Measurements from ENCODE around the gene TMC8. TPM values are rescaled to one million over a fixed set of nuclear protein-coding genes. Genes with fewer than 3 reads are reported as not detected.

The TMC8 gene
- total RNA-seq, 1 experiment from 2014 or later: not detected

DNA sequence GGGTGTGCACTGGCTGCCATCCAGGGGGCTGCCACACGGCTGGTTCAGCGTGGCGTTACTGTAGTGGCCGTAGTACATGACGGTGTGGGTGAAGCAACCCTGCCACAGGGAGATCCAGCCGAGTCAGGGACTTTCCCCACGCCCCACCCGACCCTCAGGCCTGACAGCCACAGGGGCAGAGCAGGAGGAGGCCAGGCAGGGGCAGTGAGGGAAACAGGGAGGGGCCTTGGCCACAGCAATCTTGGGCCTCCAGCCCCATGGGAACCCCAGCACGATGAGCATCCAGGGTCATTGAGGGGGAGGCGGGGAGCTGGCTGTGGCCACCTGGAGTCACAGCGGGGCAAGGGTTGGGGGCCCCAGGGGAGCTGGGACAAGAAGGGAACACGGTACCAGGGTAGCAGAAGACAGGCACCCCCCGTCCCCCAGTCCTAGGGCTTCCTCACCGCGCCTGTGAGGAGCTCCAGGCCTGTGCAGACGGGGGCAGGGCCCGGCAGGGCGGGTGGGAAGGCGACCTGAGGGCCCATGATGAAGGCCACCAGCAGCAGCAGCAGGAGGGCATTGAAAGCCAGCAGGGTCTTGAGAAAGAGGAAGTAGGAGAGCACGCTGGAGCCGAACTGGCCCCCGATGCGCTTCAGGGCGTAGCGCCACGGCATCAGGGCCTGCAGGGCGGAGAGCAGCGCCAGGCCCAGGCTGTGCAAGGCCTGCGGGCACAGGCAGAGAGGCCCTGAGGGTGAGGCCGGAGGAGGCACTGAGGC lies 6.3 kb upstream of the TMC8 start:
- H3K4me3 Mint-ChIP-seq (ENCODE audit: unreplicated experiment): no peak overlapping the region
- Histone ChIP-seq H3K36me3 (ENCODE audit: control insufficient read depth, insufficient read depth, low read length) (peaks cover 3% of the 10 kb centered on the region; the same call in 1 of the 2 replicates), H3K4me3 (ENCODE audit: low read depth, low read length) (no peak overlapping the region), H3K9me3 (no peaks in the 10 kb centered on the region), H3K4me1 (peaks cover 15% of the 10 kb centered on the region), H3K27me3 (replicated peaks; ENCODE audit: control insufficient read depth, insufficient read depth, low read length) (no peaks in the 10 kb centered on the region)
- TF ChIP-seq, protein P1, sequence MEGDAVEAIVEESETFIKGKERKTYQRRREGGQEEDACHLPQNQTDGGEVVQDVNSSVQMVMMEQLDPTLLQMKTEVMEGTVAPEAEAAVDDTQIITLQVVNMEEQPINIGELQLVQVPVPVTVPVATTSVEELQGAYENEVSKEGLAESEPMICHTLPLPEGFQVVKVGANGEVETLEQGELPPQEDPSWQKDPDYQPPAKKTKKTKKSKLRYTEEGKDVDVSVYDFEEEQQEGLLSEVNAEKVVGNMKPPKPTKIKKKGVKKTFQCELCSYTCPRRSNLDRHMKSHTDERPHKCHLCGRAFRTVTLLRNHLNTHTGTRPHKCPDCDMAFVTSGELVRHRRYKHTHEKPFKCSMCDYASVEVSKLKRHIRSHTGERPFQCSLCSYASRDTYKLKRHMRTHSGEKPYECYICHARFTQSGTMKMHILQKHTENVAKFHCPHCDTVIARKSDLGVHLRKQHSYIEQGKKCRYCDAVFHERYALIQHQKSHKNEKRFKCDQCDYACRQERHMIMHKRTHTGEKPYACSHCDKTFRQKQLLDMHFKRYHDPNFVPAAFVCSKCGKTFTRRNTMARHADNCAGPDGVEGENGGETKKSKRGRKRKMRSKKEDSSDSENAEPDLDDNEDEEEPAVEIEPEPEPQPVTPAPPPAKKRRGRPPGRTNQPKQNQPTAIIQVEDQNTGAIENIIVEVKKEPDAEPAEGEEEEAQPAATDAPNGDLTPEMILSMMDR (IDR thresholded peaks at IDR 0.05; ENCODE audit: insufficient read depth in 1 of 2, low read depth in 1 of 2, low read length in 1 of 2, severe bottlenecking in 1 of 2, unreplicated experiment in 1 of 2): no peak
- H3K27ac Mint-ChIP-seq (ENCODE audit: unreplicated experiment): no peak overlapping the region
- CTCF ChIA-PET: no interaction called here
- BruUV-seq (replicated peaks): no TSS peak
- no peaks in the 10 kb centered on the region for H3K27me3 Mint-ChIP-seq (ENCODE audit: insufficient read depth, unreplicated experiment)
- H3K36me3 Mint-ChIP-seq (ENCODE audit: insufficient read depth, unreplicated experiment): peaks cover 30% of the 10 kb centered on the region
- intact Hi-C loops (cut with micrococcal nuclease; ENCODE audit: unreplicated experiment): no loop called here
- peaks cover 3% of the 10 kb centered on the region for H3K4me1 Mint-ChIP-seq (ENCODE audit: low read depth, unreplicated experiment)
- H3K9me3 Mint-ChIP-seq (ENCODE audit: unreplicated experiment): no peaks in the 10 kb centered on the region
- POLR2A ChIA-PET: no interaction called here
- DNase-seq: no peak

DNA sequence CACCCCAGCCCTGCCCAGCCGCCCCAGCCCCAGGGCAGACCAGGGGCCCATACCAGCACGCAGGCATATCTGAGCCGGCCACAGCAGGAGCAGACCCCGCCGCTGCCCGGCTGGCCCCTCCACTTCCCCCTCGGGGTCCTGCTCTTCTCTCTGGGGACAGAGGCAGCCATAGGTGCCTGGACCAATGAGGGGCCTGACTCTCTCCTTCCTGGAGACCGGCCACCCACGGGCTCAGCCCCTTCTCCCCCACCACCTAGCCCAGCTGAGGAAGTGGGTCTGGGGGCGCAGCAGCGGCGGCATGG lies 5.8 kb upstream of the TMC8 start:
- TF ChIP-seq, protein P1 (IDR thresholded peaks at IDR 0.05; ENCODE audit: insufficient read depth in 1 of 2, low read depth in 1 of 2, low read length in 1 of 2, severe bottlenecking in 1 of 2, unreplicated experiment in 1 of 2): no peak
- H3K4me1 Mint-ChIP-seq (ENCODE audit: low read depth, unreplicated experiment): peaks cover 8% of the 10 kb centered on the region
- no peak for DNase-seq
- peaks cover 3% of the 10 kb centered on the region; the same call in 1 of the 2 replicates for H3K36me3 ChIP-seq (ENCODE audit: control insufficient read depth, insufficient read depth, low read length)
- H3K36me3 Mint-ChIP-seq (ENCODE audit: insufficient read depth, unreplicated experiment): peaks cover 35% of the 10 kb centered on the region
- no peak overlapping the region for H3K27ac Mint-ChIP-seq (ENCODE audit: unreplicated experiment)
- H3K27me3 ChIP-seq (replicated peaks; ENCODE audit: control insufficient read depth, insufficient read depth, low read length): no peaks in the 10 kb centered on the region
- ChIA-PET POLR2A (no interaction called here), CTCF (no interaction called here)
- H3K9me3 ChIP-seq: no peaks in the 10 kb centered on the region
- no peak overlapping the region for H3K4me3 Mint-ChIP-seq (ENCODE audit: unreplicated experiment)
- H3K4me1 ChIP-seq: peaks cover 18% of the 10 kb centered on the region
- H3K27me3 Mint-ChIP-seq (ENCODE audit: insufficient read depth, unreplicated experiment): no peaks in the 10 kb centered on the region
- H3K9me3 Mint-ChIP-seq (ENCODE audit: unreplicated experiment): no peaks in the 10 kb centered on the region
- H3K4me3 ChIP-seq (ENCODE audit: low read depth, low read length): no peak overlapping the region
- intact Hi-C loops (cut with micrococcal nuclease; ENCODE audit: unreplicated experiment): loop anchor here (5.0 kb wide), 2 partner anchors 43 to 63 kb away; partner anchors contain the start of genes AFMID, SYNGR2 and TK1
- no TSS peak for BruUV-seq (replicated peaks)

DNA sequence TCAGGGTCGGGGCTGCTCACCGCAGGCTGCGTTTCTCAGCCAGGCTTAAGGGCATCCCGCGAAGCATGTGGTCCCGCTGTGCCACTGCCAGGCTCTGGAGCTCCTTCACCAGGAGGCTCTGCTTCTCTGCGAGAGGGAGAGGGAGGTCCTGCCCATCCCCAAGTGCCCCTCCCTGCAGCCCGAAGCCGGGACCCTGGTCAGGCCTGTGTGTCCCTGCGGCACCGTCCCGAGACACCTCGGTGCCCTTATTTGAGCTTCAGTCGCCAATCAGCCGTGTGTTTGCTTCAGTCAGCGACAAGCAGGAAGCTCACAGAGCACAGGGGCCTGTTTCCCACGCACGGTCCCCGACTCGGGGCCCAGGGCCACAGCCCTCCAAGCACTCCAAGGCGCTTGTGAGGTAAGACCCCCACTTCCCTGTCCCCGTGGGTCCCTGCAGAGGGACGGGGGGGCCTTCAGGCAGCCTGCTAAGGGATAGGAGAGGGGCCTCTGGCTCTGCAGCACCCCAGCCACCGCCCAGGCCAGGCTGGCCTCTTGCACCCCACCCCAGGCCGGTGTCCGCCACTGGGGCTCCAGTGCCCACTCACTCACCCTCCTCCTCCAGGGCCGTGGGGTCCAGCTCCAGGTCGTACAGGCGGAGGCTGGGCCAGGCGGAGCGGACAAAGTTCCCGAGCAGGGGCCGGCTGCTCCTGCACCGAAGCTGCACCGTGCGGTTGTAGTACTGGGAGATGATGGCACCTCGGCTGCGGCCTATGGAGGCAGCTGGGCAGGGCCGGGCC lies 5.2 kb upstream of the TMC8 start:
- no peak for DNase-seq
- no peaks in the 10 kb centered on the region for H3K27me3 Mint-ChIP-seq (ENCODE audit: insufficient read depth, unreplicated experiment)
- Histone ChIP-seq H3K4me1 (peaks cover 18% of the 10 kb centered on the region), H3K9me3 (no peaks in the 10 kb centered on the region), H3K4me3 (ENCODE audit: low read depth, low read length) (no peak overlapping the region), H3K36me3 (ENCODE audit: control insufficient read depth, insufficient read depth, low read length) (peaks cover 3% of the 10 kb centered on the region; the same call in 1 of the 2 replicates), H3K27me3 (replicated peaks; ENCODE audit: control insufficient read depth, insufficient read depth, low read length) (no peaks in the 10 kb centered on the region)
- no peak overlapping the region for H3K27ac Mint-ChIP-seq (ENCODE audit: unreplicated experiment)
- ChIA-PET POLR2A (no interaction called here), CTCF (no interaction called here)
- H3K9me3 Mint-ChIP-seq (ENCODE audit: unreplicated experiment): no peaks in the 10 kb centered on the region
- TF ChIP-seq, protein P1 (IDR thresholded peaks at IDR 0.05; ENCODE audit: insufficient read depth in 1 of 2, low read depth in 1 of 2, low read length in 1 of 2, severe bottlenecking in 1 of 2, unreplicated experiment in 1 of 2): no peak
- H3K4me3 Mint-ChIP-seq (ENCODE audit: unreplicated experiment): no peak overlapping the region
- no TSS peak for BruUV-seq (replicated peaks)
- H3K36me3 Mint-ChIP-seq (ENCODE audit: insufficient read depth, unreplicated experiment): peaks cover 36% of the 10 kb centered on the region
- peaks cover 9% of the 10 kb centered on the region for H3K4me1 Mint-ChIP-seq (ENCODE audit: low read depth, unreplicated experiment)
- intact Hi-C loops (cut with micrococcal nuclease; ENCODE audit: unreplicated experiment): loop anchor here (5.0 kb wide), 2 partner anchors 42 to 62 kb away; partner anchors contain the start of genes AFMID, SYNGR2 and TK1

All from Caco-2 (cell line).